H9 (cell line): Measurements from ENCODE around the gene TRIM10. TPM values are rescaled to one million over a fixed set of nuclear protein-coding genes. Genes with fewer than 3 reads are reported as not detected.

Source experiments
- DNase-seq: peaks from one replicate; pipeline ENCODE4 v3.0.0-alpha.2; 2017
- H2AFZ ChIP-seq: one replicate; pipeline ENCODE4 v1.6.1; 2013; ENCODE audit warnings: mild to moderate bottlenecking, low read length, control low read depth, moderate library complexity
- H2AK5ac ChIP-seq: 2 replicates; pipeline ENCODE4 v1.6.1; 2013; ENCODE audit warnings: low read length, control low read depth, mixed read lengths; ENCODE audit not compliant: insufficient read length
- H2BK120ac ChIP-seq: one replicate; pipeline ENCODE4 v1.6.1; 2013; ENCODE audit warnings: low read depth, mild to moderate bottlenecking, low read length, control low read depth, inconsistent platforms; ENCODE audit not compliant: poor library complexity, severe bottlenecking
- H2BK12ac ChIP-seq: 2 replicates; pipeline ENCODE4 v1.6.1; 2013; ENCODE audit warnings: low read length, control low read depth, mixed read lengths, low read depth; ENCODE audit not compliant: insufficient read length
- H2BK15ac ChIP-seq: 2 replicates; pipeline ENCODE4 v1.6.1; 2013; ENCODE audit warnings: low read depth, low read length, control low read depth
- H2BK20ac ChIP-seq: one replicate; pipeline ENCODE4 v1.6.1; 2013; ENCODE audit warnings: low read depth, mild to moderate bottlenecking, low read length, control low read depth, inconsistent platforms; ENCODE audit not compliant: poor library complexity, severe bottlenecking
- H2BK5ac ChIP-seq: 2 replicates; pipeline ENCODE4 v1.6.1; 2013; ENCODE audit warnings: low read length, control low read depth, mixed read lengths; ENCODE audit not compliant: insufficient read length
- H3K14ac ChIP-seq: 2 replicates; pipeline ENCODE4 v1.6.1; 2013; ENCODE audit warnings: low read length, control low read depth; ENCODE audit not compliant: insufficient read depth
- H3K18ac ChIP-seq: 2 replicates; pipeline ENCODE4 v1.6.1; 2013; ENCODE audit warnings: low read depth, mild to moderate bottlenecking, mixed read lengths, low read length, control low read depth; ENCODE audit not compliant: insufficient read length
- H3K23ac ChIP-seq: 2 replicates; pipeline ENCODE4 v1.6.1; 2013; ENCODE audit warnings: low read length, control low read depth, mixed read lengths, low read depth; ENCODE audit not compliant: insufficient read length
- H3K23me2 ChIP-seq: 2 replicates; pipeline ENCODE4 v1.6.1; 2013; ENCODE audit warnings: low read depth, mild to moderate bottlenecking, mixed read lengths, low read length, control low read depth; ENCODE audit not compliant: insufficient read length, poor library complexity, severe bottlenecking
- H3K27ac ChIP-seq: 2 replicates; pipeline ENCODE4 v1.5.1; 2013; ENCODE audit warnings: low read length, control low read depth, mixed read lengths, low read depth; ENCODE audit not compliant: insufficient read length
- H3K27me3 ChIP-seq: 2 replicates; pipeline ENCODE4 v1.6.1; 2013; ENCODE audit warnings: low read length, control low read depth, inconsistent platforms; ENCODE audit not compliant: insufficient read depth
- H3K4ac ChIP-seq: 2 replicates; pipeline ENCODE4 v1.6.1; 2013; ENCODE audit warnings: low read depth, mild to moderate bottlenecking, control low read depth, inconsistent platforms, low read length, moderate library complexity
- H3K4me1 ChIP-seq: 2 replicates; pipeline ENCODE4 v1.6.1; 2013; ENCODE audit warnings: low read length, control low read depth, inconsistent platforms; ENCODE audit not compliant: insufficient read depth
- H3K4me2 ChIP-seq: 2 replicates; pipeline ENCODE4 v1.6.1; 2013; ENCODE audit warnings: low read length, control low read depth, mixed read lengths; ENCODE audit not compliant: insufficient read length, insufficient read depth
- H3K56ac ChIP-seq: 2 replicates; pipeline ENCODE4 v1.6.1; 2013; ENCODE audit warnings: low read depth, mild to moderate bottlenecking, mixed read lengths, low read length, control low read depth; ENCODE audit not compliant: insufficient read length
- H3K79me1 ChIP-seq: 2 replicates; pipeline ENCODE4 v1.6.1; 2013; ENCODE audit warnings: low read depth, mild to moderate bottlenecking, moderate library complexity, low read length, control low read depth, inconsistent platforms; ENCODE audit not compliant: insufficient read depth, poor library complexity, severe bottlenecking
- H3K79me2 ChIP-seq: 2 replicates; pipeline ENCODE4 v1.6.1; 2013; ENCODE audit warnings: low read length, control low read depth, inconsistent platforms; ENCODE audit not compliant: insufficient read depth
- H3K9ac ChIP-seq: 2 replicates; pipeline ENCODE4 v1.6.1; 2013; ENCODE audit warnings: low read length, control low read depth, mixed read lengths; ENCODE audit not compliant: insufficient read length; ENCODE audit errors: extremely low read depth
- H3K9me3 ChIP-seq: one replicate; pipeline ENCODE4 v1.6.1; 2013; ENCODE audit warnings: low read depth, low read length, inconsistent platforms; ENCODE audit not compliant: control insufficient read depth
- H3T11ph ChIP-seq: one replicate; pipeline ENCODE4 v1.6.1; 2013; ENCODE audit warnings: mild to moderate bottlenecking, low read length, control low read depth, inconsistent platforms
- H4K20me1 ChIP-seq: one replicate; pipeline ENCODE4 v1.6.1; 2013; ENCODE audit not compliant: control insufficient read depth, insufficient read length, insufficient read depth
- H4K5ac ChIP-seq: 2 replicates; pipeline ENCODE4 v1.6.1; 2013; ENCODE audit warnings: low read depth, mild to moderate bottlenecking, mixed read lengths, low read length, control low read depth; ENCODE audit not compliant: insufficient read length
- H4K8ac ChIP-seq: replicated peaks from 2 replicates; pipeline ENCODE4 v1.6.1; 2013; ENCODE audit warnings: low read length, control low read depth, mixed read lengths, low read depth; ENCODE audit not compliant: insufficient read length
- H4K91ac ChIP-seq: 2 replicates; pipeline ENCODE4 v1.6.1; 2013; ENCODE audit warnings: low read depth, mild to moderate bottlenecking, moderate library complexity, mixed read lengths, low read length, control low read depth; ENCODE audit not compliant: insufficient read length
- H3K27ac Mint-ChIP-seq, 3 experiments: 2 replicates in 2 of 3; 3 replicates in 1 of 3; pipeline ENCODE4 v1.8.0; 2020 to 2021; ENCODE audit warnings: mixed read lengths in 3 of 3, mild to moderate bottlenecking in 1 of 3, moderate library complexity in 1 of 3
- H3K27me3 Mint-ChIP-seq: 2 replicates; pipeline ENCODE4 v1.8.0; 2021; ENCODE audit warnings: low read depth, mild to moderate bottlenecking, moderate library complexity, mixed read lengths
- H3K36me3 Mint-ChIP-seq, 3 experiments: 2 replicates in 2 of 3; 3 replicates in 1 of 3; pipeline ENCODE4 v1.8.0; 2020 to 2021; ENCODE audit warnings: low read depth in 3 of 3, mixed read lengths in 3 of 3; ENCODE audit not compliant: insufficient read depth in 1 of 3
- H3K4me1 Mint-ChIP-seq, 2 experiments: 2 replicates each; pipeline ENCODE4 v1.8.0; 2020; ENCODE audit warnings: mixed read lengths in 2 of 2
- H3K4me3 Mint-ChIP-seq, 2 experiments: 2 replicates in 1 of 2; 3 replicates in 1 of 2; pipeline ENCODE4 v1.8.0; 2020 to 2021; ENCODE audit warnings: mild to moderate bottlenecking in 2 of 2, mixed read lengths in 2 of 2, moderate library complexity in 1 of 2
- H3K9me3 Mint-ChIP-seq, 2 experiments: 2 replicates in 1 of 2; 3 replicates in 1 of 2; pipeline ENCODE4 v1.8.0; 2020; ENCODE audit warnings: mild to moderate bottlenecking in 2 of 2, mixed read lengths in 2 of 2, moderate library complexity in 1 of 2
- WGBS: extraction: QIAGEN DNeasy Blood & Tissue Kit; methylation state at CpG from one replicate; pipeline ENCODE4 v1.1.7; 2013; ENCODE audit warnings: missing lambda C conversion rate, low lambda C conversion rate, mixed read lengths; ENCODE audit not compliant: insufficient read length; ENCODE audit errors: extremely low coverage; 5-methylcytosine and 5-hydroxymethylcytosine counted together
- total RNA-seq: library from RNA; stranded (reverse); gene quantifications from 2 replicates; pipeline ENCODE4 v1.2.1, GENCODE V29; 2021
- TF ChIP-seq, protein P1 (sequence below): fragments of 200-600 bp; sonication (generic); conservative IDR thresholded peaks from 3 replicates; pipeline ENCODE4 v1.8.0; 2021; ENCODE audit warnings: antibody characterized with exemption, mild to moderate bottlenecking

TRIM10 gene
- total RNA-seq, 1 experiment from 2014 or later, result 0.07 TPM

DNA sequence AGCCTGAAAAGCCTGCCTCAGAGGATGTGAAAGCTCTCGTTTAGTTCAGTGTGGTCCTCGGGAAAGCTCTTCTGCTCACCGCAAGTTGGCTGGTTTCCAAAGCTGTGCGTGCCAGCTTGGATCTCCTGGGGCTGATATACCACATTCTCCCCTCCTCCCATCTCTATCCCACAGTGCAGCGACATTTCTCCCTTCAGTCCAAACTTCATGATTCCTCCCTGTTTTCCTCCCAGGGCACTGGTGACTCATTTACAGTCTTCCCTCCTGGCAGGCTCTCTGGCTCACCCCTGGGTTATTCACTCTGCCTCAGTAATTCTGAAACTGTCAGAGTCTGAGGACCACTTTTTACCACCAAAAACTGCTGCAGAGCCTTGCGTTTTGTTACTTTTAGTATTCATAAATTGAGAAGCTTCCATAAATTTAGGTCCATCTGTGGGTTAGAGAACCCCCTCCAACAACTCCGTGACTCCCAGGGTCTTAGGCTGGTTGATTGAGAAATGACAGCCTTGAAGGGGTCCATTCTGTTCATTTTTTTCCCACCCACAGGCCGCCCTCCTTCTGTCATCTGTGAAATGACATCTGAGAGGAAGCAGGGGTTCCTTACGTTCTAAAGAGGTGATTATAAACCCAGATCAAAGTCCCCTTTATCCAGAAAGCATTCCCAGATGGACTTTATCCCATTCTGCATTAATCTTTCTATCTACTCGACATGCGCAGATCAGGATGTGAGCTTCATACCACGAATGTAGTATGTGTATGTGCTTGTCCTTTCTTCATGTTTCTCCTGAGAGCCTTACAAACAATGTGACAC lies 6.1 kb downstream of the TRIM10 start:
- H3K27ac ChIP-seq, result no peak overlapping the region
- H3K79me2 ChIP-seq, result no peaks in the 10 kb centered on the region
- H3K79me1 ChIP-seq, result no peaks in the 10 kb centered on the region
- H4K5ac ChIP-seq, result no peak overlapping the region
- H3K23ac ChIP-seq, result no peak overlapping the region
- Mint-ChIP-seq H3K36me3 (no peaks in the 10 kb centered on the region), H3K4me1 (peaks cover 2% of the 10 kb centered on the region in 2 experiments; a peak in 1 of 4 replicates), H3K4me3 (no peak overlapping the region), H3K27ac (no peak overlapping the region), H3K27me3 (peaks cover 72% of the 10 kb centered on the region), H3K9me3 (no peaks in the 10 kb centered on the region)
- H2BK20ac ChIP-seq, result no peak overlapping the region
- no peak overlapping the region for H4K8ac ChIP-seq
- no peak overlapping the region for H3K18ac ChIP-seq
- DNase-seq, result no peak
- H3K14ac ChIP-seq, result no peak overlapping the region
- H2AK5ac ChIP-seq, result no peak overlapping the region
- no peak overlapping the region for H2BK120ac ChIP-seq
- no peak overlapping the region for H2AFZ ChIP-seq
- no peak overlapping the region for H2BK15ac ChIP-seq
- no peak overlapping the region for H4K91ac ChIP-seq
- no peaks in the 10 kb centered on the region for H3K4me1 ChIP-seq
- no peaks in the 10 kb centered on the region for H3K23me2 ChIP-seq
- no peaks in the 10 kb centered on the region for H3K9me3 ChIP-seq
- no peak overlapping the region for H3K4ac ChIP-seq
- no peak overlapping the region for H3K9ac ChIP-seq
- TF ChIP-seq, protein P1, sequence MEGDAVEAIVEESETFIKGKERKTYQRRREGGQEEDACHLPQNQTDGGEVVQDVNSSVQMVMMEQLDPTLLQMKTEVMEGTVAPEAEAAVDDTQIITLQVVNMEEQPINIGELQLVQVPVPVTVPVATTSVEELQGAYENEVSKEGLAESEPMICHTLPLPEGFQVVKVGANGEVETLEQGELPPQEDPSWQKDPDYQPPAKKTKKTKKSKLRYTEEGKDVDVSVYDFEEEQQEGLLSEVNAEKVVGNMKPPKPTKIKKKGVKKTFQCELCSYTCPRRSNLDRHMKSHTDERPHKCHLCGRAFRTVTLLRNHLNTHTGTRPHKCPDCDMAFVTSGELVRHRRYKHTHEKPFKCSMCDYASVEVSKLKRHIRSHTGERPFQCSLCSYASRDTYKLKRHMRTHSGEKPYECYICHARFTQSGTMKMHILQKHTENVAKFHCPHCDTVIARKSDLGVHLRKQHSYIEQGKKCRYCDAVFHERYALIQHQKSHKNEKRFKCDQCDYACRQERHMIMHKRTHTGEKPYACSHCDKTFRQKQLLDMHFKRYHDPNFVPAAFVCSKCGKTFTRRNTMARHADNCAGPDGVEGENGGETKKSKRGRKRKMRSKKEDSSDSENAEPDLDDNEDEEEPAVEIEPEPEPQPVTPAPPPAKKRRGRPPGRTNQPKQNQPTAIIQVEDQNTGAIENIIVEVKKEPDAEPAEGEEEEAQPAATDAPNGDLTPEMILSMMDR, result no peak
- H3T11ph ChIP-seq, result no peak overlapping the region
- H3K56ac ChIP-seq, result no peak overlapping the region
- no peaks in the 10 kb centered on the region for H4K20me1 ChIP-seq
- no peak overlapping the region for H3K4me2 ChIP-seq
- H2BK5ac ChIP-seq, result no peak overlapping the region
- WGBS, result no CpG with 5 or more reads among the region's 12 CpGs
- no peaks in the 10 kb centered on the region for H3K27me3 ChIP-seq
- H2BK12ac ChIP-seq, result no peak overlapping the region
